Panc1 (cell line): Measurements from ENCODE around the gene ATCAY.

Experiments used
- POLR2AphosphoS5 ChIP-seq: IDR thresholded peaks from 2 replicates; pipeline ENCODE4 v1.6.1; 2012; ENCODE audit warnings: mild to moderate bottlenecking, low read depth, low read length, moderate library complexity
- SIN3A ChIP-seq: IDR thresholded peaks from 2 replicates; pipeline ENCODE4 v1.6.1; 2012; ENCODE audit warnings: low read depth, mild to moderate bottlenecking, low read length, moderate library complexity, borderline replicate concordance; ENCODE audit not compliant: insufficient read depth
- TCF7L2 ChIP-seq: IDR thresholded peaks from 2 replicates; pipeline ENCODE4 v1.6.1; 2011; ENCODE audit warnings: mild to moderate bottlenecking, low read depth, low read length, inconsistent platforms
- TF ChIP-seq, protein P1 (sequence below): fragments of 450-650 bp; IDR thresholded peaks from 2 replicates; pipeline ENCODE4 v1.5.1; 2017; ENCODE audit warnings: mild to moderate bottlenecking
- TF ChIP-seq, protein P2 (sequence below), 2 experiments: IDR thresholded peaks; 2 replicates each; pipeline ENCODE4 v1.6.1; 2011 to 2012; ENCODE audit warnings: low read depth in 2 of 2, control low read depth in 1 of 2, low read length in 1 of 2, mild to moderate bottlenecking in 1 of 2, moderate library complexity in 1 of 2; ENCODE audit not compliant: insufficient read depth in 1 of 2

DNA sequence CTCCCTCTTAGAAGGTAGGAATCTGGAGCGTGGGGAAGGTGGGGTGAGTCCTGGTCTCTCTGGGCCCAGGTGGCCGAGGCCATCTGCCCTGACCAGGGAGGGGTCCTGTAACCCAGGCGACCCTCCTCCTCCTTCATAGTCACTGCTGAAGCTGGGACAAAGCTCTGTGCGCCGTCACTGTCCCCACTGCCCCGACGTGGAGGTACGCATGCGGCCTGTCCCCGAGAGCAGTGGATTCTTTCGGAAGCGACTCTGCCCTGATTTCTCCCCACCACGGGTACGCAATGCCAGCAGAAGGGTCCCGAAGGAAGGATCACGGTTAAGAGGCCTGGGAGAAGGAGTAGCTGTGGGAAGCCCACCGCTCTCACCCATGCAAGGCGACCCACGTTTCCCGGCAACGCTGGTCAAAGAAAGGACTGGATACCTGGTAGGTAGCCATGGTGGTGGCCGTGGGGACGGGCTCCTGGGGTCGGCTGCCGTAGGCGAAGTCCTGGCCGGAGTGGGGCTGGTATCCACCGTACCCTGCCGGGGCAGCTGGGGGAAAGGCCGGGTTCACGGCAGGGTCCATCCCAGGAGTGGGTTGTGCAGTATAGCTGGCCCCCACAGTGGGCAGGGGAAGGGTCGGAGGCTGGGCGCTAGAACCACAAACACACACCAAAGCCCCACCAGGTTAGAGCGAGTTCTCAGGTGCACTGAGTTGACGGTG lies 46.0 kb upstream of the ATCAY start:
- TF ChIP-seq, protein P1, sequence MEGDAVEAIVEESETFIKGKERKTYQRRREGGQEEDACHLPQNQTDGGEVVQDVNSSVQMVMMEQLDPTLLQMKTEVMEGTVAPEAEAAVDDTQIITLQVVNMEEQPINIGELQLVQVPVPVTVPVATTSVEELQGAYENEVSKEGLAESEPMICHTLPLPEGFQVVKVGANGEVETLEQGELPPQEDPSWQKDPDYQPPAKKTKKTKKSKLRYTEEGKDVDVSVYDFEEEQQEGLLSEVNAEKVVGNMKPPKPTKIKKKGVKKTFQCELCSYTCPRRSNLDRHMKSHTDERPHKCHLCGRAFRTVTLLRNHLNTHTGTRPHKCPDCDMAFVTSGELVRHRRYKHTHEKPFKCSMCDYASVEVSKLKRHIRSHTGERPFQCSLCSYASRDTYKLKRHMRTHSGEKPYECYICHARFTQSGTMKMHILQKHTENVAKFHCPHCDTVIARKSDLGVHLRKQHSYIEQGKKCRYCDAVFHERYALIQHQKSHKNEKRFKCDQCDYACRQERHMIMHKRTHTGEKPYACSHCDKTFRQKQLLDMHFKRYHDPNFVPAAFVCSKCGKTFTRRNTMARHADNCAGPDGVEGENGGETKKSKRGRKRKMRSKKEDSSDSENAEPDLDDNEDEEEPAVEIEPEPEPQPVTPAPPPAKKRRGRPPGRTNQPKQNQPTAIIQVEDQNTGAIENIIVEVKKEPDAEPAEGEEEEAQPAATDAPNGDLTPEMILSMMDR: no peak
- TF ChIP-seq POLR2AphosphoS5 (no peak), SIN3A (no peak), TCF7L2 (no peak)
- TF ChIP-seq, protein P2, sequence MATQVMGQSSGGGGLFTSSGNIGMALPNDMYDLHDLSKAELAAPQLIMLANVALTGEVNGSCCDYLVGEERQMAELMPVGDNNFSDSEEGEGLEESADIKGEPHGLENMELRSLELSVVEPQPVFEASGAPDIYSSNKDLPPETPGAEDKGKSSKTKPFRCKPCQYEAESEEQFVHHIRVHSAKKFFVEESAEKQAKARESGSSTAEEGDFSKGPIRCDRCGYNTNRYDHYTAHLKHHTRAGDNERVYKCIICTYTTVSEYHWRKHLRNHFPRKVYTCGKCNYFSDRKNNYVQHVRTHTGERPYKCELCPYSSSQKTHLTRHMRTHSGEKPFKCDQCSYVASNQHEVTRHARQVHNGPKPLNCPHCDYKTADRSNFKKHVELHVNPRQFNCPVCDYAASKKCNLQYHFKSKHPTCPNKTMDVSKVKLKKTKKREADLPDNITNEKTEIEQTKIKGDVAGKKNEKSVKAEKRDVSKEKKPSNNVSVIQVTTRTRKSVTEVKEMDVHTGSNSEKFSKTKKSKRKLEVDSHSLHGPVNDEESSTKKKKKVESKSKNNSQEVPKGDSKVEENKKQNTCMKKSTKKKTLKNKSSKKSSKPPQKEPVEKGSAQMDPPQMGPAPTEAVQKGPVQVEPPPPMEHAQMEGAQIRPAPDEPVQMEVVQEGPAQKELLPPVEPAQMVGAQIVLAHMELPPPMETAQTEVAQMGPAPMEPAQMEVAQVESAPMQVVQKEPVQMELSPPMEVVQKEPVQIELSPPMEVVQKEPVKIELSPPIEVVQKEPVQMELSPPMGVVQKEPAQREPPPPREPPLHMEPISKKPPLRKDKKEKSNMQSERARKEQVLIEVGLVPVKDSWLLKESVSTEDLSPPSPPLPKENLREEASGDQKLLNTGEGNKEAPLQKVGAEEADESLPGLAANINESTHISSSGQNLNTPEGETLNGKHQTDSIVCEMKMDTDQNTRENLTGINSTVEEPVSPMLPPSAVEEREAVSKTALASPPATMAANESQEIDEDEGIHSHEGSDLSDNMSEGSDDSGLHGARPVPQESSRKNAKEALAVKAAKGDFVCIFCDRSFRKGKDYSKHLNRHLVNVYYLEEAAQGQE (IDR thresholded peaks at IDR 0.05; ENCODE audit: insufficient read depth in 1 of 2, low read depth in 2 of 2, low read length in 1 of 2): no peak
